Measurements from ENCODE around the gene CAMK1D. TPM values are rescaled to one million over a fixed set of nuclear protein-coding genes. Genes with fewer than 3 reads are reported as not detected.
A peak's percentile ranks its signal among the peaks of the same experiment; 100 is the strongest.

The CAMK1D gene
- total RNA-seq, 2 donors from 2014 or later, result 4.5 to 7.8 TPM

DNA sequence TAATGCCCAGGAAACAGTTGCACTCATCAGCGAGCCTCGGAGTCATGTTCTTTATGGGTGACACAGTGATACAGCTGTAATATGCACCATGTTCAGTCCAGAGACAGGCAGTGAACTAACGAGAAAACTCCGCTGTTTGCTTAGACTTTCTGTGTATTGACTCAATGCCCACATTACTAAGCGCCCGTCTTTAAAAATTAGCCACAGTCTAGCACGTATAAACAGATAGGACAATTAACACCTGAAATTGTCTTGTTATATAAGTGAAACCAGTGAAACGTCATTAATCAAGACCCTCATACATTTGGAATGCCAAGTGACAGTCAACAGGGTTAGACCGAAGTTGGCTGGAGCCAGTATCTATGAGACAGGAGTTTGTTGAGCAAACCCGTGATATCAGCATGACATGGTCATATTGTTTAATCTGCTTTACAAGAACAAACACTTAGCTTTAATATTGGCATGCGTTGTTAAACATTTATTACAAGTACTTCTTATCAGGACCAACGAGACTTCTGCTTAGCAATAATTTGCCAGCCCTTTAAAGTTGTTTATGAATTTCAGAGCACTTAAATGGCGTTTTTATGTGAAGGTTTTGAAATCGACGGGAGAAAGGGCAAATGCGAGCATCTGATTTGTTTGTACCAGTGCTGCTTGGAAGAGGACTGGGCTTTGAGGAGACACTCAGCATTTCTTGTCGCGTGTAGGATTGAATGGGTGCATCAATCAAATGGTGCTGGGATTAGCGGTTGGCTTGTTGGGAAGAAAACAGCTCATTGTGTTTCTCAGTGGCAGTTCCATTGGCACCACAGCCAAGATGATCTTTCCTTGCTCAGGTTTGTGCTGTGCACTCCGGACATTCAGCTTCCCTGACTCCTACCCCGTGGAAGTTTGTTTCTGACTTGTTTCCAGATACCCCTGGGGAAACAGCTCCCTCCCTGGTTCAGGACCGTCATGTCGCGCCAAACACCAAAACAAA is 56.3 kb downstream of the CAMK1D start:
- TF ChIP-seq, protein P1, sequence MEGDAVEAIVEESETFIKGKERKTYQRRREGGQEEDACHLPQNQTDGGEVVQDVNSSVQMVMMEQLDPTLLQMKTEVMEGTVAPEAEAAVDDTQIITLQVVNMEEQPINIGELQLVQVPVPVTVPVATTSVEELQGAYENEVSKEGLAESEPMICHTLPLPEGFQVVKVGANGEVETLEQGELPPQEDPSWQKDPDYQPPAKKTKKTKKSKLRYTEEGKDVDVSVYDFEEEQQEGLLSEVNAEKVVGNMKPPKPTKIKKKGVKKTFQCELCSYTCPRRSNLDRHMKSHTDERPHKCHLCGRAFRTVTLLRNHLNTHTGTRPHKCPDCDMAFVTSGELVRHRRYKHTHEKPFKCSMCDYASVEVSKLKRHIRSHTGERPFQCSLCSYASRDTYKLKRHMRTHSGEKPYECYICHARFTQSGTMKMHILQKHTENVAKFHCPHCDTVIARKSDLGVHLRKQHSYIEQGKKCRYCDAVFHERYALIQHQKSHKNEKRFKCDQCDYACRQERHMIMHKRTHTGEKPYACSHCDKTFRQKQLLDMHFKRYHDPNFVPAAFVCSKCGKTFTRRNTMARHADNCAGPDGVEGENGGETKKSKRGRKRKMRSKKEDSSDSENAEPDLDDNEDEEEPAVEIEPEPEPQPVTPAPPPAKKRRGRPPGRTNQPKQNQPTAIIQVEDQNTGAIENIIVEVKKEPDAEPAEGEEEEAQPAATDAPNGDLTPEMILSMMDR (conservative IDR thresholded peaks at IDR 0.05), result peak; percentile 30
- Histone ChIP-seq H3K4me1 (ENCODE audit: control insufficient read depth, insufficient read depth, low read length) (no peaks in the 10 kb centered on the region), H3K9ac (ENCODE audit: extremely low read depth, low read length, poor library complexity, severe bottlenecking) (no peak overlapping the region), H3K4me3 (ENCODE audit: low read length) (no peak overlapping the region), H3K27ac (ENCODE audit: low read depth, low read length) (no peak overlapping the region), H3K27me3 (ENCODE audit: control insufficient read depth, insufficient read depth, low read length, poor library complexity, severe bottlenecking) (no peaks in the 10 kb centered on the region), H3K36me3 (ENCODE audit: control insufficient read depth, insufficient read depth, low read length) (no peaks in the 10 kb centered on the region), H3K9me3 (ENCODE audit: control insufficient read depth, low read length) (no peaks in the 10 kb centered on the region)
- Mint-ChIP-seq H3K27me3 (ENCODE audit: insufficient read depth) (no peaks in the 10 kb centered on the region), H3K9me3 (no peaks in the 10 kb centered on the region), H3K4me1 (peaks cover 5% of the 10 kb centered on the region), H3K36me3 (ENCODE audit: low read depth) (no peaks in the 10 kb centered on the region), H3K4me3 (no peak overlapping the region), H3K27ac (peak overlapping the region; percentile 62)
- 83 to 91% methylated on average over 18 to 24 of the region's 24 CpGs for WGBS, 2 experiments (ENCODE audit: insufficient coverage in 1 of 2, insufficient read length in 1 of 2)
- DNase-seq, result no peak

DNA sequence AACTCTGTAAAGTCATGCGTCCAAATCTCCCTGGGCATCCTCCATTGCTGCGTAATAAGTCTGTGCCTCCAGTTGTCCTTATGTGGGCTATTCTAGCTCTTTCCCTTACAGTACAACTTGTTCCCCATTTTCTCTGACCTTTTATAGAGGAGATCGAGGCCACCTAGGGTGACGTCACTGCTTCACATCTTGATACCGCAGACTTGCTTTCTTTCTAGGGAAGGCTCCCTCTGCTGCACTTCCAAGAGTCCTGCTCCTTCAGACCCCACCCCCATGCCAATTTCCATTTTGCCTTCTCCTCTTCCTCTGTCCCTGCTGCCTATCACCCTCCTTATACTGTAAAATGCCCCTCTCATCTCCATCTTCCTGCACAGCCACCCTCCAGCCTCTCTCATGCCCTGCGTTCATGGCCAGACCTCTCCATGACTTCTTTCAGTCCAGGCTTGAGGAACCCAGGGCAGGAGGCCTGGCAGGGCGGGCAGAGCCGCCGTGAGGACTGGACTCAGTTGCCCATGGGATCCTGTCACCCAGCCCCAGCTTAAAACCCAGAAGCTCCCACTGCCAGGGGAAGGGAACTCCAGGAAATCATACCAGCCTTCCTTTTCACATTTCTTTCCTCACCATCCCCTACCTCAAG is 57.5 kb downstream of the CAMK1D start:
- TF ChIP-seq, protein P1 (conservative IDR thresholded peaks at IDR 0.05), result peak; percentile 47
- Histone ChIP-seq H3K36me3 (ENCODE audit: control insufficient read depth, insufficient read depth, low read length) (no peaks in the 10 kb centered on the region), H3K27ac (ENCODE audit: low read depth, low read length) (no peak overlapping the region), H3K4me1 (ENCODE audit: control insufficient read depth, insufficient read depth, low read length) (no peaks in the 10 kb centered on the region), H3K9me3 (ENCODE audit: control insufficient read depth, low read length) (no peaks in the 10 kb centered on the region), H3K9ac (ENCODE audit: extremely low read depth, low read length, poor library complexity, severe bottlenecking) (no peak overlapping the region), H3K27me3 (ENCODE audit: control insufficient read depth, insufficient read depth, low read length, poor library complexity, severe bottlenecking) (no peaks in the 10 kb centered on the region), H3K4me3 (ENCODE audit: low read length) (no peak overlapping the region)
- H3K4me3 Mint-ChIP-seq, result no peak overlapping the region
- H3K27me3 Mint-ChIP-seq (ENCODE audit: insufficient read depth), result no peaks in the 10 kb centered on the region
- H3K36me3 Mint-ChIP-seq (ENCODE audit: low read depth), result no peaks in the 10 kb centered on the region
- H3K27ac Mint-ChIP-seq, result no peak overlapping the region
- no peaks in the 10 kb centered on the region for H3K9me3 Mint-ChIP-seq
- 92 to 93% methylated on average over 6 to 9 of the region's 9 CpGs for WGBS, 2 experiments (ENCODE audit: insufficient coverage in 1 of 2, insufficient read length in 1 of 2)
- DNase-seq, result no peak
- peaks cover 5% of the 10 kb centered on the region for H3K4me1 Mint-ChIP-seq

DNA sequence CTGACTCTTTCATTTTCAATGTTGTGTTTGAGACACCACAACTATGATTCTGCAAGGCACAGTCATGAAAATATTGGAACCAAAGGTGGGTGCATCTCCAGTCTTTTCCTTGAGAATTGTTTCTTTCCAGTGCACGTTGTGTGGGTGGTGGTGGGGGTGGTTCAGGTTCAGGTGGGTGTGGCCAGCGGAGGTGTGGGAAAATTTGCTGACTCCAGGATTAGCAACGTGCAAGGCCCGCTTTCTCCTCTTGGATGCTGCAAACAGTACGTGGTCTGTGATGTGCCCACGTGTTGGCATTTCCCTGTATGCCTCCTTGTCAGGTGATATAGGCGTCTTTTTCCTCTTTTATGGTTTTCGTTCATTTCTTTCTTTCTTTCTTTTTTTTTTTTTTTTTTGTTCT is 59.1 kb downstream of the CAMK1D start:
- H3K27me3 Mint-ChIP-seq (ENCODE audit: insufficient read depth), result no peaks in the 10 kb centered on the region
- Histone ChIP-seq H3K4me3 (ENCODE audit: low read length) (no peak overlapping the region), H3K36me3 (ENCODE audit: control insufficient read depth, insufficient read depth, low read length) (no peaks in the 10 kb centered on the region), H3K9me3 (ENCODE audit: control insufficient read depth, low read length) (no peaks in the 10 kb centered on the region), H3K27ac (ENCODE audit: low read depth, low read length) (no peak overlapping the region), H3K9ac (ENCODE audit: extremely low read depth, low read length, poor library complexity, severe bottlenecking) (no peak overlapping the region), H3K4me1 (ENCODE audit: control insufficient read depth, insufficient read depth, low read length) (no peaks in the 10 kb centered on the region), H3K27me3 (ENCODE audit: control insufficient read depth, insufficient read depth, low read length, poor library complexity, severe bottlenecking) (no peaks in the 10 kb centered on the region)
- no peak for DNase-seq
- peaks cover 2% of the 10 kb centered on the region for H3K9me3 Mint-ChIP-seq
- H3K4me1 Mint-ChIP-seq, result peaks cover 5% of the 10 kb centered on the region
- no peak overlapping the region for H3K4me3 Mint-ChIP-seq
- WGBS, 2 experiments (ENCODE audit: insufficient coverage in 1 of 2, insufficient read length in 1 of 2), result 95 to 100% methylated on average over 4 to 8 of the region's 8 CpGs
- TF ChIP-seq, protein P1 (conservative IDR thresholded peaks at IDR 0.05), result no peak
- no peak overlapping the region for H3K27ac Mint-ChIP-seq
- no peaks in the 10 kb centered on the region for H3K36me3 Mint-ChIP-seq (ENCODE audit: low read depth)

Data from endodermal cell (in vitro differentiated cells).